HG03460 (cell line): ENCODE results near the gene SLC10A7.

Experiments
- ATAC-seq: cut with Tn5 transposase; IDR thresholded peaks from one replicate; pipeline ENCODE4 v1.9.1; 2021; ENCODE audit not compliant: unreplicated experiment

The SLC10A7 gene

GRCh38 chr4:146442801-146443200, 78.9 kb downstream of the SLC10A7 start:
- no peak for ATAC-seq

- ATAC-seq = no peak
These were observed 81.7 kb downstream of the SLC10A7 start for GRCh38 chr4:146439999-146440398.

DNA sequence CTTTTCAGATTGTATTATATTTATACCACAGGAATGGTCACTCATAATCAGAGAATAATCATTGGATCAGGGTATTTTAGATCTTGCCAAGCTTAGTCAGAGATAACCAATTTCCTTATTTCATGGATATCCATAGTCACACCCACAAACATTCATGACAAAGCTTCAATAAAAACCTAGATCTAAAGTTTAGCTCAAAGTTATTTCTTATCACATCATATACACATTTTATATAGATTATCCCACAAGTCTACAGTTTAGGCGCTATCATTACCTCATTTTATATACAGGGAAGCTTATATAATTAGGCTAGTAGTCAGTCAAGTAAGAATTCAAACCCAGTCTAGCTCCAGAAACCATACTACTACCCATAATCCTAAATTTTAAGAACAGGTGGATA, 82.3 kb downstream of the SLC10A7 start:
- no peak for ATAC-seq

- no peak for ATAC-seq
These were observed 84.0 kb downstream of the SLC10A7 start for GRCh38 chr4:146437778-146438177.

GRCh38 chr4:146436423-146437162, 85.1 kb downstream of the SLC10A7 start:
- ATAC-seq = no peak

GRCh38 chr4:146435962-146436361, 85.8 kb downstream of the SLC10A7 start:
- ATAC-seq = no peak

GRCh38 chr4:146432065-146432464, 89.7 kb downstream of the SLC10A7 start:
- no peak for ATAC-seq

- ATAC-seq = no peak
These were observed 93.4 kb downstream of the SLC10A7 start for GRCh38 chr4:146428298-146428697.

DNA sequence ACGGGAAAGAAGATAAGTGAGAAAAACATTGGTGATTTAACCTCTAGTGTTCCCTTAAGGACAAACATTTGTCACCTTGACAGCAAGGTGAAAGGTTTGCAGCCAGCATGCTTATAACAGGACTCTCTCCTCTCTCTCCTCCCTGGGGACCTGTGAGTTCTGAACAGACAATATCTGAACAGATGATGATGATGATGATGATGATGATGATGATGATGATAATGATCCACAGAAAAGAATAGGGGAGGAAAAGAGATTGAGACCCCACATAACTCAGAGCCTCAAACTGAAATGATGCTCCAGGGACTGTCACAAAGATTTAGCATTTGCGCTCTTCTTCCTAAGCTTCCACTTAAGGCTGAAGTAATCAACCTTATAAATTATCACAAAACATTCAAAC, 103.9 kb downstream of the SLC10A7 start:
- no peak for ATAC-seq

DNA sequence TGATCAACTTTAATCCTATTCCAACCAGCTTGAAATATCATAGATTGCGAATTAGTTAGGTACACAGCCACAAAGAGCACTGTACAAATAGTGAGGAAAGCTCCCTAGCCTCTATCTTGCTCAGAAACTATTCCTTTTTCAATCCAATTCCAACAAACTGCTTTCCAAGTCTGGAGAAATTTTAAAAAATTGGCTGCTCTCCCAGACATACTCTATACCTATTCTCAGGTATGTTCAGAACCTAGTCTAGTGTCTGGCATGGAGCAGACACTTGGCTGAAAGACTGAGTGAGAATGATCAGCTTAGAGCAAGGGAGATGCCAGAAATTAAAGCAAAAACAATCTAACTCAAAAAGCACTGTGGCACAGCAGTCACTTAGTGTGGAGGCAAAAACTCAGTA, 105.9 kb downstream of the SLC10A7 start:
- no peak for ATAC-seq

- no peak for ATAC-seq
These were observed 114.1 kb downstream of the SLC10A7 start for GRCh38 chr4:146407669-146408084.

DNA sequence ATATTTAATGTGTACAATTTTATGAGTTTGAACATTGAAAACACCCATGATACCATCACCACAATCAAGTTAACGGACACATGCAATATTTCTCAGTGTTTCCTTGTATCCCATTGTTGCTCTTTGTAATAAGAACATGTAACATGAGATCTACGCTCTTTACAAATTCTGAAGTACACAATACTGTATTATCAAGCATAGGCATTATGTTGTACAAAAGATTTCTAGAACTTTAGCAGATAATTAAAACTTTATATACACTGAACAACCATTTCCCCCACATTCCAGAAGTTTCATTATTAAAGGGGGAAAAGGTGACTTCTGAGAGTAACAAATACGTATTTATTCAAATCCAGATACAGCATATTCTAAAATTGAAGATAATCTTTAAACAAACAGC, 114.5 kb downstream of the SLC10A7 start:
- ATAC-seq = no peak

DNA sequence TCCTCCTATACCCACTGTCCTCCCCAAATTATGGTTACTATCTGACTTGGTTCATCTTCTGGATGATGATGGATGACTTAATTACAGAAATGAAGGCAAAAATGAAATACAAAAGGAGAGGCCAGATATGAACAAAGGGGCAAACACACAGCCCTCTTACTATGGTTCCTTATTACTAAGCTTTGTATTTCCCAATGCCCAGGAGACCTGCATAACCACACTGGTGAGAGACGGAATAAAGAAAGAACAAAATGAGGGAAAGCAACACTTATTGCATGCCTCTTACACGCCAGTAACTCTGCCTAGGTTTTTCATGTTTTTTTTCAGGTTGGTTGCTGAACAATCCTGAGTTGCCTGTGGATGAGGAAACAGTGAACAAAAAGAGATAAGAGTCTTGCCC, 120.5 kb downstream of the SLC10A7 start:
- no peak for ATAC-seq

- ATAC-seq = no peak
These were observed 122.8 kb downstream of the SLC10A7 start for GRCh38 chr4:146398896-146399445.

DNA sequence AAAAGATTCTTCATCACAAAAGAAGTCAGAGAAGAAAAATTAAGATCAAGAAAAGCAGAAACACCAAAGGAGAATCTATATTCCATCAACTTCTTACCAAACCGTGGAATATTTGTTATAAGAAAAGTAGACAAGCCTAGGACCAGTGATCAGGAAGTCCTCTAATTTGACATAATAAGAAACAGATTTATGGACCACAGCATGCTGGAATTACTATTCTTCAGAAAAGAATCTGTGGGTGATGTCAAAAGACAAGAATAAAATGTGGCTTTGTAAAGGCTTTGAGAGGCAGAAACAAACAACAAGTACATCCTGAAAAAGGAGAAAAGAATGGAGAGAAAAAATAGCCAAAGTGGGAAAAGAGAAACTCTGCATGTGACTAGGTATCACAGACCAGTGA, 123.3 kb downstream of the SLC10A7 start:
- ATAC-seq = no peak

GRCh38 chr4:146389561-146389960, 132.2 kb downstream of the SLC10A7 start:
- ATAC-seq = no peak

GRCh38 chr4:146382194-146382593, 139.5 kb downstream of the SLC10A7 start:
- ATAC-seq = no peak

DNA sequence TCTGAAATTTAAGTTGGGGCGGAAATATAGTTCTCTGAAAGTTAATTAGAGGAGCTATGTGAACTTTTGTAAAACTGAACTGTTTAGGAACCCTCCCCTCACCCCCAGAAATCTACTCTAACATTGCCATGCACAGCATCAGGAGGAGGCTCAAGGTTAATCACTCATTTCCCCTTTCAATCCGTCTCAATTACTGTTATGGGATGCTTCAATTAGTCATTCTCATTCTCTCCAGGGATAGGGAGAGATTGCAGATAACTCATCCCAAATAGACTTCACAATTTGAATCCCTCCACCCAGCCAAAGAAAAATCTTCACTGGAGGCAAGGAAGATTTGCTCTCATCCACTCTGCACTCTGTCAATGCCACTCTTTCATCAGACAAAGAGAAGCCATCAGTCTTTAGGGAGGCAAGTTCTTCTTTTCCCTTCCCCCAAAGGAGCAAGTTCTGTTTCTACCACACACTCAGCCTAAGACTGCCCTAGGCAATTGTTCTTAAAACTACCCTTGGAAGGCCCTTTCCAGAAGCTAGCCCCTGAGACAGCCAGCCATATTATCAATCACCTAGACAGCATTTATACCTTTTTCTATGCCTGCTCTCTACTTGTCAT, 140.4 kb downstream of the SLC10A7 start:
- ATAC-seq = no peak

DNA sequence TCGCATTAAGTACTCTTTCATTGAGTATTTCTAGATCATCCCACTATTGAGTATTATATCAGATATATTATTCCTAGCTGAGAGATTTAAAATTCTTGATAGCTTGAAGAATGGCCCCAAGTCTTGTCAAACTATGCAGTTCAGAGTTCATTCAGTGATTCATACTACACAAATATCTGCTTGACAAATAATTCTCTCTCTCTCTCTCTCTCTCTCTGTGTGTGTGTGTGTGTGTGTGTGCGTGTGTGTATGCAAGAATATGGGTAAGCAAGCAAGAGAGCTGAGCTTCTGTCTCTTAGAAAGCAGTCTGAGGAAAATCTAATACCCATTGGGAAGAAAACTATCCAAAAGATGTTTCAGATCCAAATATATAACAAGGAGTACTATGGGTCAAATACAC, 142.0 kb downstream of the SLC10A7 start:
- ATAC-seq = no peak

DNA sequence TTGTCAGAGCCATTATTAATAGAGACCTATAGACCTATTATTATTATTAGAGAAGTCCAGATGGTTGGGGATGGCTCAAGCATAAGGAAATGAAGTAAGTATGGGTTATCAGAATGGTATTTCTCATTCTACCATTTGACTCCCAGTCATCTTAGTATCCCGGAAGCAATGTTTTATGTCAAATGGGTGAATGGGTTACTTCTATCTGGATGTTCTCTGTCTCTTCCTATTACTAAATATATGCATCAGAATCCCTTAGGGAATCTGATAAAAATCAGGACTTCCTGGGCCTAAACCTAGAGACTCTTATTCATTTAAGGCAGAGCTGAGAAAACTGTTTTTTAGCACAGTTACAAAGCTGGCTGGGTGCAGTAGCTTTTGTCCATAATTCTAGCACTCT, 149.9 kb downstream of the SLC10A7 start:
- no peak for ATAC-seq

- ATAC-seq = no peak
These were observed 150.9 kb downstream of the SLC10A7 start for GRCh38 chr4:146370841-146371240.

DNA sequence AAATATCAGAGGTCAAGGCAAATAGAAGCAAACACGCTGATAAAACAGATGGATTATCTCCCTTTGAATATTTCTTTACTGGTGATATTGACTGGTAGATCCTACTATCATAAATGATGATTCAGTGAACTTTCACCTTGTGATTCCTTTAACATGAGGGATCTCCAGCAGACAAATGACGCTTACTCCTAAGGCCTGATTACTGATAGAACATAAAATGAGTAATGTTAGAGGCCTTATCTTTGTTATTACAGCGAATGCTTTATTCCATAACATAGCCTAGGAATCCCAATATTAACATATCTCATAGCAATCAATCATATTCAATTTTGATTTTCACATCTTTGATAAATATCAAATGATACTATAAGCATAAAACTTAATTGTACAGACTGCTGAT, 152.3 kb downstream of the SLC10A7 start:
- ATAC-seq = no peak

DNA sequence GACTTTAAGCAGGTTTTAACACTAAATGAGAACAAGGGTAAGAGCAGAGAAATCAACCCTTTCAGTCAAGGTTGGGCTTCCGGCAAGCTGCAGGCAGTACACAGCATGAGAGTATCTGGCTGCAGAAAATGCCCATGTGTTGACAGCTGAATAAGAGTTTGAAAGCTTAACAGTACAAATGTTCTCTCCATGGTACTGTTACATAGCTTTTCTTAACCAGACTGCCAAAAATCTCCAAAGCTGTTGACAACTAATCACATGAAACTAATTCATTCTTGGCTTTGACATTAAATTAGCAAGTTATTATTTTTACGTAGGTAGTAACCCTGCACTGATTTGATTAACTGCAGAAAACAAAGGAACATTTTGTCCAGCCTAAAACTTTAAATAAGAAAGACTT, 153.5 kb downstream of the SLC10A7 start:
- ATAC-seq = no peak
